ENCODE measurements around the gene CHTF18.
A peak's percentile ranks its signal among the peaks of the same experiment; 100 is the strongest.

The CHTF18 gene

GRCh38 chr16:794853-795466, 6.5 kb downstream of the CHTF18 start:
- DNase-seq, result no peak

DNA sequence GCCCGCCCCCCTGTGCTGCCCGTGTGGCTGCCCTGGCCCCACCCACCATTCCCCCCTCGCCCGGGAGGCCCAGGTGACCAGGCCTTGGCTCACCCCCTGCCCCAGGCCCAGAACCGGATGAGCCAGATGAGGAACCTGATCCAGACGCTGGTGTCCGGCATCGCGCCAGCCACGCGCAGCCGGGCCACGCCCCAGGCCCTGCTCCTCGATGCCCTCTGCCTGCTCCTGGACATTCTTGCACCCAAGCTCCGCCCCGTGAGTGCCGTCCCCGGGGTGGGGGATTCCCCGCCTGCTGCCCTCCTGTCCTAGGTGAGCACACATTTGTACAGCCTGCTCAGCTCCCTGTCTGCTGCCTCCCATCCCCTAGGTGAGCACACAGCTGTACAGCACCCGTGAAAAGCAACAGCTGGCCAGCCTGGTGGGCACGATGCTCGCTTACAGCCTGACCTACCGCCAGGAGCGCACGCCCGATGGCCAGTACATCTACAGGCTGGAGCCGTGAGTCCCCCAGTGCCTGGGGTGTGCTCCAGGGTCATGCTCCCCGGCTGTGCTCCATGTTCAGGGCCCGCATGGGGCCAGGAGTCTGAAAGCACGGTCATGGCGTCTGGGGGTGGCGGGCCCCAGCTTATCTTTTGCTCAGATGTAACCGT, 7.3 kb downstream of the CHTF18 start:
- no peak for DNase-seq

- DNase-seq, result no peak
Observed at GRCh38 chr16:796296-797119, 8.1 kb downstream of the CHTF18 start.

DNA sequence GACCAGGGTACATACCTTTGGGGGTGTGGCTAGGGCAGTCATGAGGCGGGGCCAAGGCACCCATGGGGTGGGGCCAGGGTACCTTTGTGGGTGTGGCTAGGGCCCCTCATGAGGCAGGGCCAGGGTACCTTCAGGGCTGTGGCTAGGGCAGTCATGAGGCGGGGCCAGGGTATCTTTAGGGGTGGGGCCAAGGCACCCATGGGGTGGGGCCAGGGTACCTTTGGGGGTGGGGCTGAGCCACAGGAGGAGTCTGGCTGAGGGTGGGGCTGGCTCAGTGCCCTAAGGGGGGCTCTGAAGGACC, 8.7 kb downstream of the CHTF18 start:
- DNase-seq, result no peak

DNA sequence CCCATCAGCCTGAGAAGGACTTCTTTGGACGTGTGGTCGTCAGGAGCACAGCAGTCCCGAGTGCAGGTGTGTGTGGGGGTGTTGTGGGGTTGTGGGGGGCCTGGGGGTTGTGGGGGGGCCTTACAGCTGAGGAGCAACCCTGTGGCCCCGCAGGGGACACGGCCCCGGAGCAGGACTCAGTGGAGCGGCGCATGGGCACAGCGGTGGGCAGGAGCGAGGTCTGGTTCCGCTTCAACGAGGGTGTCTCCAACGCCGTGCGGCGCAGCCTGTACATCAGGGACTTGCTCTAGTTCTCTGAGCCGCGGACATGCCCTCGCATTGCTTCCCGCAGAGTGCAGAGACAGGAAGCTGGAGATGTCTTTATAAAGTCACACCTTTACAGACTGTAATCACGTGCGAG, 9.3 kb downstream of the CHTF18 start:
- DNase-seq, result no peak

GRCh38 chr16:798666-799065, 10.2 kb downstream of the CHTF18 start:
- no peak for DNase-seq

- DNase-seq, result no peak
Observed at GRCh38 chr16:799111-799947, 10.9 kb downstream of the CHTF18 start.

DNA sequence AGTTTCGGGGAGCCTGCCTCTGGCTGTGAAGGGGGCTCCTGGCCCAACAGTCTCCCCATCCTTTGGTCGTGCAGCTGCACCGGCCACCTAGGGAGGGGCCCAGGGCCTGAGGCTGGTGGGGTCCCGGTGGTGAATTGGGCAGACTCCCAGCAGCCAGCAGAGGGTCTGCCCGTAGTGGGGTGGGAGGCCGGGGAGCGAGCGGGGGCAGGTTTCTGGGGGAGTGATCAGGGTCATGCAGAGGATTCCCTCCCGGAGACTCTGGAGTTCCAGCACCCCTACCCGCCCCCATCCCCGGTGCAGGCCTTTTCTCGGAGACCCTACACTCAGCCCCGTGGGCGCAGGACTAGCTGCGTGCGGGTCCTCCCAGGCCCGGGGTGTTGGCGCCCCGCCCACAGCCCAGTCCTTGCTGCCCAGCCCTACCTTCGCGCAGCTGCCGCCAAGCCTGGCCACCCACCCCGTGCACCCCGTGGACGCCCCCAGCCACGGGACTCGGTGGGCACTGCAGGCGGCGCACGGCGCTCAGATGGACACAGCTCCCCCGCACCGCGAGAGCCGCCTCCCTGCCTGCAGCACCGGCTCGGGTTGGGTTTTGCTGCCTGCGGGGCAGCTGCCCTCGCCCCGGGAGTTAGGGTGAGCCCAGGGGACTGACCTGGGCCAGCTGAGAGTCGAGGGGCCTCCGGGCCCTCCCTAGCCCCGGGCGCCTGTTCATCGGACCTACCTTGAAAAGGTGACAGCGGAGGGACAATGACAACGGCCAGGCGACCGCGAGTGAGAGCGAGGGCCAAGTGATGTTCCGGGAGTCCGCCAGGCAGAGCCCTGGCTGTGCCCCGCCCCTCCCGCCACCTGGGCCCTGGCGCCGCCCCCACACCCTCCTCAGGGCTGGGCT, 11.8 kb downstream of the CHTF18 start, which contains the start of gene GNG13:
TSS of gene GNG13 (minus strand) at position 787 of the 886 bp plus-strand sequence. CDS start 1,657 bp downstream, outside the sequence.
- no peak for DNase-seq

DNA sequence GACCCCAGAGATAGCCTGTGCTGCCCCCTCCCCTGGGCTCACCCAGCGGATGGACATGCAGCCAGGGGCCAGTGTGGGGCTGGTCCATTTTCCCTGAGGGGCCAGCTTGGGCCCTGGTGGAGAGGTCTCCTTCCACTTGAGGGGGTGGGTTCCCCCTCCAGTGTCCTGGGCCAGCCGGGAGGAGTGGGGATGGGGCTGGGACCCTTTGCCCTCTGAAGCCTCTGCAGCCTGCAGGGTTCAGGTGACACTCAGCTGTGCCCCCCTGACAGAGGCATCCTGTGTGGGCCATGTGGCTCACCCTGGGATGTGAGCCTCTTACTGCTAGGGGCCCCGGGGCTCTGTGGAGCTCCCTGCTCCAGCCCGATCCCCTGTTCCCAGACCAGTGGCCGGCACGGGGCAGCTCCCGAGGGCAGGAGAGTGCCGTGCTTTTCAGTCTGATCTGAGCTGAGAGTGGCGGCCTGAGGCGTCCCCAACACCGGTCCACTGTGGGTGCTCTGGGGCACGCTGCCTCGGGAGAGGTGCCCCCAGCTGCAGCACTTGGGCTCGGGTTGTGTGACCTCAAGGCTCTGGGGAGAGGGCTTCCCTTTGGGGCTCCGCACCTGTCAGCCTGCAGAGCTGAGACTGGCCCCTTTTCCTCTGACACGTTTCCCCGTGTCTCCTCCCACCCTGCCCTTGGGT, 12.6 kb downstream of the CHTF18 start:
- no peak for DNase-seq

DNA sequence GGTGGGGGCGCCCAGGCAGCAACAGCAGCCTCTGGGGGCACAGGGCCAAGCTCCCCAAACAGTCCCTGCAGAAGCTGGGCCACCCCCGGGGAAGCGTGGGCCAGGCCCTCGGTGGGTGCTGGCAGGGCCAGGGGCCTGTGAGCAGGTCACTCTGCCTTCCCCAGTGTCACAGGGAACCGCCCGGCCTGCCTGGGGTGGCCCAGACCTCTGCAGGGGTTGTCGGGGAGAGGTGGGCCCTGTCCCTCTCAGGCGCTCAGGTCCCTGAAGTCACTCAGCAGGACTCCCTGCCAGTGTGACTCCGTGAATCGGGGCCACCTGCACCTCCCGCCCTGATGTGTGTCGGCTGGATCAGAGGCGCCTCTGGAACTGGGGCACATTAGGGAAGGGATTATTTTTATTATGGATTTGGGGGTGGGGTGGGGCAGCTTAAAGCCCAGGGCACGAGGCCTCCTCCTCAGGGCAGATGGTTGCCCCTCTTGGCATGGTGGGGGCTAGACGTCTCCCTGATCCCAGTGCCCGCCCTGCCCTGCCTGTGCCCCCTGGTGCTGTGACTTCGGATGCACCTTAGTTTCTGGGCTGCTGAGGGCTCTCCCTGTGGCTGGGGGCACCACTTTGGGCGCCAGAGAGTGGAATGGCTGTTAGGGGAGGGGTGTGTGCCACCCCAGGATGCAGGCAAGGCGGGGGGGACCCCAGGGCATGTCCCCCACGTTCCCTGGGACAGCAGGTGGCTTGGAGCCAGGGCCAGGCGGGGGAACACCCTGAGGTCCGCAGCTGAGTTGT, 13.4 kb downstream of the CHTF18 start:
- DNase-seq, result no peak

DNA sequence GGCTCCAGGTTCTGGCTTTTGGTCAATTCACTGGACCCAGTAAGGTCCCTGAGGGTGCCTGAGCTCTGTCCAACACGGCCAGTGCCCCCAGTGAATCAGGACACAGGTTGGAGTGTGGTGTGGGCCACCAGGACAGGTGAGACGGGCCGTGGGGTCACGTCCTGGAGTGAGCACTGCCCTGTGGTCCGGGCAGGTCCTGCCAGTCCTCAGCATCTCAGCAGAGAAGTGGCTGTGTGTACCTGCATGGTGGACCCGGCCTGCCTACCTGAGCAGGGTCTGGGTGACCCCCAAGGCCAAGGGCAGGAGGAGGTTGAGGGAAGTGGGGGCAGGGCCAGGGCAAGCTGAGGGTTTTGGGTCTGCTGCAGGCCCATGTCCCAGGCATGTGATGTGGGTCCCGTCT, 14.0 kb downstream of the CHTF18 start:
- no peak for DNase-seq

DNA sequence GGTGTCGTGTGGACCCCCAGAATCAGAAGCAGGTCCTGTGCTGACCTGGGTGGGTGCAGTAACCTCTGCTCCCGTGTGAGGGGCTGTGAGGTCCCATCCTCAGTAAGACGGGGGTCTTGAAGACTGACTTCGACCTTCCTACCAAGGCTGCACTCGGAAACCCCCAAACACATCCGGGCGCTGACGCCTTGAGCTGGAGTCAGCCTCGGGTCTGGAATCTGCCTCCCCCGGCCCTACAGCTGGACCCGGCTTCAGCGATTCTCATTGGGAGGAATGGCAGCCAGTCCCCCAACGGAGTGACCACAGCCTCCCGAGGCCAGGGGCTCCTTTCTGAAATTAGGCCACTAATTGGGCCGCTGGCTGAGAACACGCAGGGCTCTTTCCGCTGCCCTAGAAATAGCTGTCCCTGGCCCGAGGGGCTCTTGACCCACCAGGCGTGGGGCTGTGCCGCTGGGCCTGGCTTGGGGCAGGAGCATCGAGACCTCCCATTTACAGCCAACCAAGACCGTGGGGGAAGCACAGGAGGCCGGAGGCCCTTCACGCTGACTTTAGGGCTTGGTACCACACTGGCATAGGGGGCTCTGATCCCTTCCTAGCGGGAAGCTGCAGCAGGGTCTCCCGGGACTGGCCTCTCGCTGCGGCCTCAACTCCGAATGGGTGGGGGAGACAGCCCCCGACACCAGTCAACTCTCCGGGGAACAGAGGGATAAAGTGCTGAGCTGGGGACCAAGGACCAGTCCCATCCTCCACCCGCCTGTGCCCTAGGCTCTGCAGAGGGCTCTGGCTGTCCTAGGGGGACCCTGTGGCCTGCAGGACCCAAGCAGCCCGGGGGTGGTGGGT, 14.7 kb downstream of the CHTF18 start:
- DNase-seq, result no peak

DNA sequence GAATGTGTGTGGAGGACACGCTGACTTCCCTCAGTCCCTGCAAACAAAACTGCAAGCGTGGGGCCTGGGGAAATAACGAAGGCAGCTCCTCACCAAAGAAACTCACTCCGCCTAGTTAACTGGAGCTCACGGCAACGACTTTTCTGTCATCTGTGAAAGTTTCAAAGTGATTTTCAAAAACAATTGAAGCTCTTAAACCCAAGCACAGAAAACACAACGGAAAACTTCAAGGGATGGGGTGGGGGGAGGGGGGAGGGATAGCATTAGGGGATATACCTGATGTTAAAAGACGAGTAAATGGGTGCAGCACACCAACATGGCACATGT, 15.3 kb downstream of the CHTF18 start:
- DNase-seq, result no peak

DNA sequence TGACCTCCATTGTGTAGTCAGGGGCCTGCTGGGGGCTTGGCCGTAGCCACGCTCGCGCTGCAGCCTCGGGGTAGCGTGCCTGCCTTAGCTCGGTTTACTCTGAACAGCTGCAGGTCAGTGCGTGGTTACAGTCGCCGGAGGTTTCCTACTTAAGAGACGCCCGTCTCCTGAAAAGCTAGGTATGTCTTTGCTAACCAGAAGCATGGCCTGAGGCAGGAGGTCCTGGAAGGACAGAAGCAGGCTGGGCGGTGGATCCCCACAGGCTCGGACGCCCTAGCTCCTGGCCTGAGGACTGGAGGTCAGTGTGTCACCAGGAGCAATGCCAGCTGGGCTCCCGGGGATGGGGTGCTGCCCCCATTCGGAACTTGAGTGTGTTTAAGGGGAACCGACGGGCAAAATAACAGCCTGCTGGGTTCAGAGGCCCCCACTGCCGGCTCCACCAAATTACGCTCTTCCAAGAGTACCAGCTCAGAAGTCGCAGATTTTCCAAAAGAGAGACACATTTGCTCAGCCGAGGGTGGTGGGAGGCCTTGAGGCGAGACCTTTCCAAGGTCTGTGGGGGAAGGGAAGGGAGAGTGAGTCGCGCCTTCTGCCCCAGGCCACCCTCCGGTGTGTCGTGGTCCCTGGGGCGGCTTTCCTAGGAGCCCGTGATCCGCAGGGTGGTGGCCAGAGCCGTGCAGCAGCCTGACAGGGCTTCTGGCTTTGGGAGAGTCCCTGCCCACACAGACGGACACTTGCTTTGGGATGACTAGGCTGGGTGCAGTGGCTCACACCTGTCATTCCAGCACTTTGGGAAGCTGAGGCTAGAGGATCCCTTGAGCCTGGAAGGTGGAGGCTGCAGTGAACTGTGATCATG, 16.0 kb downstream of the CHTF18 start:
- no peak for DNase-seq

- no peak for DNase-seq
Observed at GRCh38 chr16:805474-805873, 17.1 kb downstream of the CHTF18 start.

GRCh38 chr16:807347-808084, 19.1 kb downstream of the CHTF18 start:
- peak; percentile 72 for DNase-seq

DNA sequence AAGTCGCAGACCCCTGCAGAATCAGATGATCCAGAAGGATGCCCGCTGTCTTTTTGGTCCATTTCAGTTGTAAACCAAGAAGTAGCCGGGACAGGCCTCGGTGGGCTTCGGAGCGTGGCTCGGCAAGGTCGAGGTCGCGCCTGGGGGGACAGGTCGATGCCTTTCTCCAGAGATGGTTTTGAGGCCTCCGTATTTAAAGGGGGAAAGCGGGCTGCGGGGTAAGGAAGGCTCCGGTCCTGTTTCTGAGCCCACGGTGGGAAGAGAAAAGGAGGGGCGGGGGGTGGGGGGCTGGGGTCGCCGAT, 19.6 kb downstream of the CHTF18 start:
- no peak for DNase-seq

GRCh38 chr16:813204-813915, 24.9 kb downstream of the CHTF18 start:
- DNase-seq, result peak; percentile 1
